Nephron progenitor cell (in vitro differentiated cells): ENCODE data around the gene DOCK11.

ENCODE experiments used
- DNase-seq: peaks from one replicate; pipeline ENCODE4 v3.0.0; 2021
- H3K27ac Mint-ChIP-seq: 2 replicates; pipeline ENCODE4 v1.8.0; 2021; ENCODE audit warnings: mild to moderate bottlenecking, moderate library complexity, mixed read lengths
- H3K27me3 Mint-ChIP-seq: 2 replicates; pipeline ENCODE4 v1.8.0; 2021; ENCODE audit warnings: mild to moderate bottlenecking, low read depth, mixed read lengths; ENCODE audit not compliant: poor library complexity
- H3K36me3 Mint-ChIP-seq: 2 replicates; pipeline ENCODE4 v1.8.0; 2021; ENCODE audit warnings: low read depth, mixed read lengths
- H3K4me1 Mint-ChIP-seq: 2 replicates; pipeline ENCODE4 v1.8.0; 2021; ENCODE audit warnings: mixed read lengths
- H3K4me3 Mint-ChIP-seq: 2 replicates; pipeline ENCODE4 v1.8.0; 2021; ENCODE audit warnings: mild to moderate bottlenecking, moderate library complexity, mixed read lengths
- H3K9me3 Mint-ChIP-seq: 2 replicates; pipeline ENCODE4 v1.8.0; 2021; ENCODE audit warnings: mild to moderate bottlenecking, moderate library complexity, mixed read lengths
- TF ChIP-seq, protein P1 (sequence below): fragments of 200-600 bp; sonication (generic); IDR thresholded peaks from 2 replicates; pipeline ENCODE4 v1.5.0; 2021; ENCODE audit warnings: antibody characterized with exemption

The DOCK11 gene

GRCh38 chrX:118734909-118735308 is 239.3 kb downstream of the DOCK11 start:
- H3K27ac Mint-ChIP-seq: no peak overlapping the region
- H3K36me3 Mint-ChIP-seq: peaks cover 59% of the 10 kb centered on the region
- peaks cover 27% of the 10 kb centered on the region for H3K4me1 Mint-ChIP-seq
- no peak for DNase-seq
- H3K27me3 Mint-ChIP-seq: no peaks in the 10 kb centered on the region
- peaks cover 77% of the 10 kb centered on the region for H3K9me3 Mint-ChIP-seq
- TF ChIP-seq, protein P1, sequence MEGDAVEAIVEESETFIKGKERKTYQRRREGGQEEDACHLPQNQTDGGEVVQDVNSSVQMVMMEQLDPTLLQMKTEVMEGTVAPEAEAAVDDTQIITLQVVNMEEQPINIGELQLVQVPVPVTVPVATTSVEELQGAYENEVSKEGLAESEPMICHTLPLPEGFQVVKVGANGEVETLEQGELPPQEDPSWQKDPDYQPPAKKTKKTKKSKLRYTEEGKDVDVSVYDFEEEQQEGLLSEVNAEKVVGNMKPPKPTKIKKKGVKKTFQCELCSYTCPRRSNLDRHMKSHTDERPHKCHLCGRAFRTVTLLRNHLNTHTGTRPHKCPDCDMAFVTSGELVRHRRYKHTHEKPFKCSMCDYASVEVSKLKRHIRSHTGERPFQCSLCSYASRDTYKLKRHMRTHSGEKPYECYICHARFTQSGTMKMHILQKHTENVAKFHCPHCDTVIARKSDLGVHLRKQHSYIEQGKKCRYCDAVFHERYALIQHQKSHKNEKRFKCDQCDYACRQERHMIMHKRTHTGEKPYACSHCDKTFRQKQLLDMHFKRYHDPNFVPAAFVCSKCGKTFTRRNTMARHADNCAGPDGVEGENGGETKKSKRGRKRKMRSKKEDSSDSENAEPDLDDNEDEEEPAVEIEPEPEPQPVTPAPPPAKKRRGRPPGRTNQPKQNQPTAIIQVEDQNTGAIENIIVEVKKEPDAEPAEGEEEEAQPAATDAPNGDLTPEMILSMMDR: no peak
- no peak overlapping the region for H3K4me3 Mint-ChIP-seq
